HG03571 (cell line): ENCODE results near the gene ZNF197.
"Not testable (repeated sequence)": the region's sequence is repeated elsewhere in the genome, so short reads cannot be mapped to it uniquely, and the experiment has no call there.

Source experiments
- ATAC-seq: cut with Tn5 transposase; IDR thresholded peaks from one replicate; pipeline ENCODE4 v1.9.1; 2021; ENCODE audit not compliant: unreplicated experiment

Gene ZNF197

GRCh38 chr3:44659434-44659833 lies 34.6 kb downstream of the ZNF197 start:
- ATAC-seq = no peak

- ATAC-seq = no peak
Measured at GRCh38 chr3:44661189-44661588, 36.4 kb downstream of the ZNF197 start.

GRCh38 chr3:44665173-44665572 lies 40.3 kb downstream of the ZNF197 start:
- no peak for ATAC-seq

- ATAC-seq = no peak
Measured at GRCh38 chr3:44666346-44666745, 41.5 kb downstream of the ZNF197 start.

- no peak for ATAC-seq
Measured at GRCh38 chr3:44669760-44670159, 44.9 kb downstream of the ZNF197 start.

GRCh38 chr3:44673466-44673865 lies 48.6 kb downstream of the ZNF197 start:
- not testable (repeated sequence) for ATAC-seq

GRCh38 chr3:44674211-44674610 lies 49.4 kb downstream of the ZNF197 start:
- ATAC-seq = no peak

GRCh38 chr3:44678480-44679116 lies 53.8 kb downstream of the ZNF197 start:
- ATAC-seq = no peak

- no peak for ATAC-seq
Measured at GRCh38 chr3:44680921-44681455, 56.2 kb downstream of the ZNF197 start.

GRCh38 chr3:44682182-44682896 lies 57.5 kb downstream of the ZNF197 start:
- no peak for ATAC-seq

- ATAC-seq = no peak
Measured at GRCh38 chr3:44685128-44685800, 60.4 kb downstream of the ZNF197 start.

- no peak for ATAC-seq
Measured at GRCh38 chr3:44687898-44688297, 63.1 kb downstream of the ZNF197 start.
